Measurements from ENCODE around the gene AMN.

Gene AMN

DNA sequence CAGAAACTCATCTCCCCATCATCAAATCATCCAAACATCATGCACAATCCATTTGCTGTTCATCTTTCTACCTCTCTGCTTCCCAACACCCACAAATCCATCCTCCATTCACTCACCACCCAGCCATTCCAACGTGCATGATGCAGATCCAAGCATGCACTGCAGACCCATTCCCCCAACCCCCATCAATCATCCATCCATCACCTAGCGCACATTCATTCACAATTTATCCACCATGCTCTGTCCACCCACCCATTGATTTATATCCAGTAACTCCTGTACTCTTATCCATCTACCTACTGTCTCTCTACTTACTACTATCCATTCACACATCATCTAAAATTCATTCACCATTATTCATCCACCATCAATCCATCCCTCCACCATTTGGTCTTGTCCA lies 4.0 kb upstream of the AMN start:
- TF ChIP-seq, protein P1, sequence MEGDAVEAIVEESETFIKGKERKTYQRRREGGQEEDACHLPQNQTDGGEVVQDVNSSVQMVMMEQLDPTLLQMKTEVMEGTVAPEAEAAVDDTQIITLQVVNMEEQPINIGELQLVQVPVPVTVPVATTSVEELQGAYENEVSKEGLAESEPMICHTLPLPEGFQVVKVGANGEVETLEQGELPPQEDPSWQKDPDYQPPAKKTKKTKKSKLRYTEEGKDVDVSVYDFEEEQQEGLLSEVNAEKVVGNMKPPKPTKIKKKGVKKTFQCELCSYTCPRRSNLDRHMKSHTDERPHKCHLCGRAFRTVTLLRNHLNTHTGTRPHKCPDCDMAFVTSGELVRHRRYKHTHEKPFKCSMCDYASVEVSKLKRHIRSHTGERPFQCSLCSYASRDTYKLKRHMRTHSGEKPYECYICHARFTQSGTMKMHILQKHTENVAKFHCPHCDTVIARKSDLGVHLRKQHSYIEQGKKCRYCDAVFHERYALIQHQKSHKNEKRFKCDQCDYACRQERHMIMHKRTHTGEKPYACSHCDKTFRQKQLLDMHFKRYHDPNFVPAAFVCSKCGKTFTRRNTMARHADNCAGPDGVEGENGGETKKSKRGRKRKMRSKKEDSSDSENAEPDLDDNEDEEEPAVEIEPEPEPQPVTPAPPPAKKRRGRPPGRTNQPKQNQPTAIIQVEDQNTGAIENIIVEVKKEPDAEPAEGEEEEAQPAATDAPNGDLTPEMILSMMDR (IDR thresholded peaks at IDR 0.05; ENCODE audit: low read depth, low read length): no peak
- TF ChIP-seq MYC (IDR thresholded peaks at IDR 0.05; ENCODE audit: low read depth, low read length) (no peak), POLR2A (IDR thresholded peaks at IDR 0.05; ENCODE audit: extremely low read depth, insufficient read length) (no peak)
- TF ChIP-seq, protein P2, sequence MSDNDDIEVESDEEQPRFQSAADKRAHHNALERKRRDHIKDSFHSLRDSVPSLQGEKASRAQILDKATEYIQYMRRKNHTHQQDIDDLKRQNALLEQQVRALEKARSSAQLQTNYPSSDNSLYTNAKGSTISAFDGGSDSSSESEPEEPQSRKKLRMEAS (IDR thresholded peaks at IDR 0.05; ENCODE audit: low read depth, low read length): no peak
- no peak for DNase-seq (ENCODE audit: low read depth)
- H3K4me3 ChIP-seq (ENCODE audit: low read depth, low read length): no peak overlapping the region

DNA sequence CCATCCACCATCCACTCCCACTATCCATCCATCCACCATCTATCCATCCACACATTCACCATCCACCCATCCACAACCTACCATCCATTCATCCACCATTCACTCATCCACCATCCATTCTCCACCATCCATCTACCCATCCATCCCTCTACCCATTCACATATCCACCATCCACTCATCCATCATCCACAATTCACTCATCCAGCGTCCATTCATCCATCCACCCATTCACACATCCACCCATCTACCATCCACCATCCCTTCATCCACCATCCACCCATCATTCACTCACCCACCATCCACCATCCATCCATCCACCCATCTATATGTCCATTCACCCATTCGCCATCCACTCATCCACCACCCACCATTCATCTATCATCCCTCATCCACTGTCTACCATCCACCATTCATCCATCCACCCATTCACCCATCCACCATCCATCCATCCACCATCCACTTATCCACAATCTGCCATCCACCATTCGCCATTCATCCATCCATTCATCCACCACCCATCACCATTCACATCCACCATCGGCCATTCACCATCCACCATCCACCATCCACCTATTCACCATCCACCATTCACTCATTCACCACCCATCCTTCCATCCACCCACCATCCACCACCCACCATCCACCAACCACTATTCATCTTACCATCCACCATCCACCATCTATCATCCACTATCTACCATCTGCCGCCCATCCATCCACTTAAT lies 2.0 kb upstream of the AMN start:
- TF ChIP-seq, protein P1 (IDR thresholded peaks at IDR 0.05; ENCODE audit: low read depth, low read length): no peak
- no peak for TF ChIP-seq POLR2A (IDR thresholded peaks at IDR 0.05; ENCODE audit: extremely low read depth, insufficient read length)
- no peak for TF ChIP-seq MYC (IDR thresholded peaks at IDR 0.05; ENCODE audit: low read depth, low read length)
- TF ChIP-seq, protein P2 (IDR thresholded peaks at IDR 0.05; ENCODE audit: low read depth, low read length): no peak
- H3K4me3 ChIP-seq (ENCODE audit: low read depth, low read length): no peak overlapping the region
- DNase-seq (ENCODE audit: low read depth): no peak

DNA sequence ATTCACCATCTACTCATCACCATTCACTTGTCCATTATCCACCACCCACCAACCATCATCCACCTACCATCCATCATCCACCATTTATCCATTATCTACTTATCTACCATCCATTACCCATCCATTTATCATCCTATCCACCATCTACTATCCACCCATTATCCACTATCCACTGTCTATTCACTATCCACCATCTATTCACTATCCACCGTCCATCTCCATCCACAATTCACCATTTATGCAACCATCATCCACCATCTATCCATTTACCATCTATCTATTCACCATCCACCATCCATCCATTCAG lies 1.5 kb upstream of the AMN start:
- H3K4me3 ChIP-seq (ENCODE audit: low read depth, low read length): no peak overlapping the region
- no peak for DNase-seq (ENCODE audit: low read depth)
- TF ChIP-seq POLR2A (IDR thresholded peaks at IDR 0.05; ENCODE audit: extremely low read depth, insufficient read length): no peak
- no peak for TF ChIP-seq MYC (IDR thresholded peaks at IDR 0.05; ENCODE audit: low read depth, low read length)
- TF ChIP-seq, protein P2 (IDR thresholded peaks at IDR 0.05; ENCODE audit: low read depth, low read length): no peak
- TF ChIP-seq, protein P1 (IDR thresholded peaks at IDR 0.05; ENCODE audit: low read depth, low read length): no peak

DNA sequence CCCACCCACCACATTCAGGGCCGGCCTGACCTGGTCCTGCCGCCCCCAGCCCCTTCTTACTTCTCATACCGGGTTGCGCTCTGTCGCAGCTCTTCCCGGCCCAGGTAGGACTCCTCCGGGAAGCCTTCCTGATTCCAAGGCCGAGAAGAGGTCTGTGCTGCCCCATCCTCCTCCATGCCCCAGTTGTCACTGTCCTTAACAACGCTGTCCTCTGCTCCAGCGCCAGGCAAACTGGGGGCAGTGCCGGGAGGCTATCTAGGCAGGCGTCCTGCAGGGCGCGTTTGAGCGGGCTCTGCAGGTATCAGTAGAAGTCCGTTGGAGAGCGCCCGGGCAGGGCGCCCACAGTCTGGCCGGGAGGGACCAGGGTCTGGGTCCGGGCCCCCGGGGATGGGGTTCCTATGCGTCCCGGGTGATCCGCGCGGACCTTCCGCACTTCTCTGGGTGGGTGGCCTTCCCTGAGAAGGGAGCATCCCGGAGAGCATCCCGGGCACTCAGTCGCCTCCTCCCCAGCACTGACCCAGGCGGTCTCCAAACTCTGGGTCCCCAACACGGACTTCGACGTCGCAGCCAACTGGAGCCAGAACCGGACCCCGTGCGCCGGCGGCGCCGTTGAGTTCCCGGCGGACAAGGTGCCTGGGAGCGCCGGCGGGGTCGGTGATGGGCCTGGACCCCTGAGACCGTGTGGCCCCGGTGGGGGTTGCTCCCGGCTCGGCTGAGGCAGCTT lies 900 bp downstream of the AMN start:
- no peak for DNase-seq (ENCODE audit: low read depth)
- no peak overlapping the region for H3K4me3 ChIP-seq (ENCODE audit: low read depth, low read length)

DNA sequence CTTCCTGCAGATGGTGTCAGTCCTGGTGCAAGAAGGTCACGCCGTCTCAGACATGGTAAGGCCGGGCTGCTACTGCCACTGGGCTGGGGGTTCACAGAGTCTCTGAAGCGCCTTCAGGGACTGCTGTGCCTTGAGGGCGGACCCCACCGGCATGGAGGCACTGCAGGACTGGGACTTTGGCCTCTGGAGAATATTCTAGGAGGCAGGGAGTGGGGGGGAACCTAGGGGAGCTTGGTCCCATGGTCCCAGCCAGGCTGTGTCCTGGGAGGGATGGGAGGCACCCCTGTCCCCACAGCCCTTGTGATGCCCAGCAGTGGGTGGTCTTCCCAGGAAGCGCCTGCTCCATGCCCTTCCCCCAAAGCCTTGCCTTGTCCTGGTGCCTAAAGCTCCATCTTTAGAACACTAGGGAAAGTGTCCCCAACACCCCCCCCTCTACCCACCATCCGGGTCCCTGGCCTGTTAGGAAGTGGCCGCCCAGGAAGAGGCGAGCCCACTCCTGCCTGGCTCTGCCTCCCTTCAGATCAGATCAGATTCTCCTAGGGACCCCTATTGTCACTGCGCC lies 1.5 kb downstream of the AMN start:
- DNase-seq (ENCODE audit: low read depth): no peak
- TF ChIP-seq MYC (IDR thresholded peaks at IDR 0.05; ENCODE audit: low read depth, low read length): no peak
- TF ChIP-seq, protein P1 (IDR thresholded peaks at IDR 0.05; ENCODE audit: low read depth, low read length): no peak
- TF ChIP-seq POLR2A (IDR thresholded peaks at IDR 0.05; ENCODE audit: extremely low read depth, insufficient read length): no peak
- H3K4me3 ChIP-seq (ENCODE audit: low read depth, low read length): no peak overlapping the region

More for the DNA sequence above, 900 bp downstream of the AMN start:
- TF ChIP-seq, protein P1 (IDR thresholded peaks at IDR 0.05; ENCODE audit: low read depth, low read length): no peak
- TF ChIP-seq POLR2A (IDR thresholded peaks at IDR 0.05; ENCODE audit: extremely low read depth, insufficient read length) (no peak), MYC (IDR thresholded peaks at IDR 0.05; ENCODE audit: low read depth, low read length) (no peak)
- TF ChIP-seq, protein P2 (IDR thresholded peaks at IDR 0.05; ENCODE audit: low read depth, low read length): no peak
